Ectodermal cell (in vitro differentiated cells): ENCODE measurements around the gene HLA-DMB.

ENCODE experiments used
- H3K27ac ChIP-seq: 2 replicates; pipeline ENCODE4 v1.7.0; 2013; ENCODE audit warnings: mild to moderate bottlenecking, low read depth, low read length; ENCODE audit not compliant: insufficient read depth, poor library complexity, severe bottlenecking
- H3K27me3 ChIP-seq: 2 replicates; pipeline ENCODE4 v1.7.0; 2013; ENCODE audit warnings: mild to moderate bottlenecking, low read length; ENCODE audit not compliant: insufficient read depth, control insufficient read depth, poor library complexity, severe bottlenecking
- H3K36me3 ChIP-seq: one replicate; pipeline ENCODE4 v1.7.0; 2013; ENCODE audit warnings: low read length; ENCODE audit not compliant: control insufficient read depth, insufficient read depth
- H3K4me1 ChIP-seq: one replicate; pipeline ENCODE4 v1.7.0; 2013; ENCODE audit warnings: low read length; ENCODE audit not compliant: control insufficient read depth, insufficient read depth
- H3K4me3 ChIP-seq: 2 replicates; pipeline ENCODE4 v1.7.0; 2013; ENCODE audit warnings: low read depth, low read length, control low read depth; ENCODE audit not compliant: insufficient read depth
- H3K9me3 ChIP-seq: 2 replicates; pipeline ENCODE4 v1.7.0; 2013; ENCODE audit warnings: mild to moderate bottlenecking, low read length, moderate library complexity; ENCODE audit not compliant: control insufficient read depth
- WGBS, 2 experiments: methylation state at CpG; one replicate each; pipeline ENCODE4 v1.1.7; 2013; ENCODE audit warnings: missing lambda C conversion rate in 2 of 2; 5-methylcytosine and 5-hydroxymethylcytosine counted together

The HLA-DMB gene

GRCh38 chr6:32936239-32937152 lies 4.3 kb downstream of the HLA-DMB start:
- Histone ChIP-seq H3K4me3 (no peak overlapping the region), H3K27ac (no peak overlapping the region), H3K4me1 (no peaks in the 10 kb centered on the region), H3K27me3 (peaks cover 3% of the 10 kb centered on the region), H3K36me3 (no peaks in the 10 kb centered on the region), H3K9me3 (no peaks in the 10 kb centered on the region)
- 86 to 88% methylated on average over 12 of the region's 12 CpGs for WGBS, 2 experiments

DNA sequence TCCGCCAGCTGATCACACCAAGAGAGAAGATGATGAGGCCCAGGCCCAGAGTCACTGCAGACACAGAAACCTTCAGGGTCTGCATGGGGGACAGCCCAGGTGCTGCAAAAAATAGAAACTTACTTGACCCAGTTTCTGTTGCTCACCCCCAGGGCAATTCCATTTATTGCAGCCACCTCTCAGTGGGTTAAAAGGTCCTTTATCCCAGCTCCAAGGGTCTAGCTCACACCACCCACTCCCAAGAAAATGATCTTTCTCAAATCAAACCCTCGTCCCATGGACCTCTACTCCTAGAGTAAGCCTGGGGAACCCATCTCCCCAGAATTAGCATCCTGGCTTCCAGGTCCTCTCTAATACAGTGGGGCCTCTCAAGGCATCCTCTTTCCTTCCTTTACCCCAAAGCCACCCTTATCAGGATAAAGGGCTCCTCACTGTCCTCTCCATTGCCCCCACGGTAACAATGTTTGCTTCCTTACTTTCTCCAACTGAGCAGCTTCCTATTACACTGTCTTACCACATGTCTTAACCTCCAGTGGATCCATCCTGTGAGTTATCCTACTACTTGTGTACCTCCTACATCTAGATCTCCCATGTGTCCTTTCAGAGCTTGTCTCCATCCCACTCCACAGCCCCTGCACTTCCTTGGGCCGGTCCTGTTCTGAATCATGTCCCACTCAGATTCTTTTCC lies 5.1 kb downstream of the HLA-DMB start:
- 84 to 85% methylated on average over 4 of the region's 4 CpGs for WGBS, 2 experiments
- no peaks in the 10 kb centered on the region for H3K4me1 ChIP-seq

GRCh38 chr6:32933661-32934085 lies 7.2 kb downstream of the HLA-DMB start:
- Histone ChIP-seq H3K27ac (no peak overlapping the region), H3K27me3 (peaks cover 6% of the 10 kb centered on the region), H3K36me3 (no peaks in the 10 kb centered on the region), H3K9me3 (no peaks in the 10 kb centered on the region), H3K4me1 (no peaks in the 10 kb centered on the region), H3K4me3 (no peak overlapping the region)
- WGBS, 2 experiments = 13 to 21% methylated on average over 3 of the region's 3 CpGs

More for the DNA sequence above, 5.1 kb downstream of the HLA-DMB start:
- Histone ChIP-seq H3K36me3 (no peaks in the 10 kb centered on the region), H3K27me3 (peaks cover 3% of the 10 kb centered on the region), H3K9me3 (no peaks in the 10 kb centered on the region), H3K4me3 (no peak overlapping the region), H3K27ac (no peak overlapping the region)

DNA sequence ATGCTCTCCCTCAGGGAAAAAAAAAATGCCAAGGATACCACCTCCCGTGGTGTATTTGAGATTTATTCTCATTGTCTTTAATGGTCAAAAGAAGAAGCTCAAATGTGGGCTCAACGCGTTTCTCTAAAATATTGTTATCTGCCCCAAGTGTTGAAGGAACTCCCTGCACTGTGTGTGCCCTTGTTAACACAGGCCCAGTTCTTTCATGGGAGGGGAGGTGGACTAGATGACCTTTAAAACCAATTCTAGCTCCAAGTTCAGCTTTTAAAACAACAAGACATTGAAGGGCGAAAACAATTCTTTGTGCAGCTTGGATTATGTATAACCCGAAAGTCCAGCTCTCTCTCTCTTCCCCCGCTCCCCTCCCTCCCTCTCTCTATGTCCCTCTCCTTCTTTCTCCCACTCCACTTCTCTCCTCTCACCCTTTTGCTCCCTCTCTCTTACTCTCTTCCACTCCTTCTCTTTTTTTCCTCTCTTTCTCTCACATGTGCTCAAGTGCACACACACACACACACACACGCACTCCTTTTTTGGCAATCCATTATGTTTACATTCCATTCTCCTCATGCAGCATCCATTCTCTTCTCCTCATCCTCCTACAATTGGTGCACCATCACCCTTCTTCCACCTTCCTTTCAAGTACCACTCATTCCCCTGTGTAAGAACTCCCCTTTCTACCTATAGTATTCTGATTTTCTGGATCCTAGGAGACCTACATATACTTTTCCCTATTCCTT lies 8.5 kb downstream of the HLA-DMB start:
- peaks cover 6% of the 10 kb centered on the region for H3K27me3 ChIP-seq
- H3K27ac ChIP-seq = no peak overlapping the region
- WGBS, 2 experiments = 78 to 81% methylated on average over 7 of the region's 7 CpGs
- H3K9me3 ChIP-seq = no peaks in the 10 kb centered on the region
- no peak overlapping the region for H3K4me3 ChIP-seq
- no peaks in the 10 kb centered on the region for H3K36me3 ChIP-seq
- H3K4me1 ChIP-seq = no peaks in the 10 kb centered on the region

GRCh38 chr6:32931211-32931610 lies 9.6 kb downstream of the HLA-DMB start:
- WGBS, 2 experiments = 77 to 89% methylated on average over 1 of the region's 1 CpG
- H3K36me3 ChIP-seq = no peaks in the 10 kb centered on the region
- H3K27ac ChIP-seq = no peak overlapping the region
- no peaks in the 10 kb centered on the region for H3K9me3 ChIP-seq
- H3K27me3 ChIP-seq = peaks cover 6% of the 10 kb centered on the region
- no peaks in the 10 kb centered on the region for H3K4me1 ChIP-seq
- H3K4me3 ChIP-seq = no peak overlapping the region

DNA sequence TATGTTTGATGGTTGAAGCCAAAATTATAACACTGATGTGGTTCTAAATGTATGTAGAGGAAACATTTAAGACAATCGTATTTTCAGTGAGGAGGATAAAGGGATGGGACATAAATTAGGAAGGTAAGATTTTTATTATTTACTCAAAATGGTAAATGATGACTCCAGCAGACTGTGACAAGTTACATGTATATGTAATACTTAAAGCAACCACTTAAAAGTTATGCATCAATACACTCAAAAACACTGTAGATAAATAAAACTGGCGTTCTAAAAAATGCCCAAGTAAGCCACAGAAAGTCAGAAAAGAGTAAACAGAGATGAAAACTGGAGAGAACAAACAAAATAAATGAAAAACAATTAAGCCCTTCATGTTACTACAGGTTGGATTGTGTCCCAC lies 18.7 kb downstream of the HLA-DMB start:
- no peaks in the 10 kb centered on the region for H3K9me3 ChIP-seq
- no peaks in the 10 kb centered on the region for H3K36me3 ChIP-seq
- no peak overlapping the region for H3K27ac ChIP-seq
- WGBS, 2 experiments = 83 to 85% methylated on average over 1 to 2 of the region's 2 CpGs
- peaks cover 11% of the 10 kb centered on the region for H3K27me3 ChIP-seq
- H3K4me3 ChIP-seq = no peak overlapping the region
- no peaks in the 10 kb centered on the region for H3K4me1 ChIP-seq

- Histone ChIP-seq H3K4me1 (no peaks in the 10 kb centered on the region), H3K9me3 (no peaks in the 10 kb centered on the region), H3K4me3 (no peak overlapping the region), H3K27ac (no peak overlapping the region), H3K36me3 (no peaks in the 10 kb centered on the region), H3K27me3 (peaks cover 11% of the 10 kb centered on the region)
- WGBS, 2 experiments = no CpG with 5 or more reads among the region's 2 CpGs
Observed at GRCh38 chr6:32920715-32921114, 20.1 kb downstream of the HLA-DMB start.

GRCh38 chr6:32912951-32913350 lies 27.9 kb downstream of the HLA-DMB start:
- H3K9me3 ChIP-seq = no peaks in the 10 kb centered on the region
- H3K27ac ChIP-seq = no peak overlapping the region
- H3K4me1 ChIP-seq = no peaks in the 10 kb centered on the region
- no peaks in the 10 kb centered on the region for H3K36me3 ChIP-seq
- H3K4me3 ChIP-seq = no peak overlapping the region
- H3K27me3 ChIP-seq = peaks cover 9% of the 10 kb centered on the region
- WGBS, 2 experiments = 53 to 55% methylated on average over 1 of the region's 1 CpG

DNA sequence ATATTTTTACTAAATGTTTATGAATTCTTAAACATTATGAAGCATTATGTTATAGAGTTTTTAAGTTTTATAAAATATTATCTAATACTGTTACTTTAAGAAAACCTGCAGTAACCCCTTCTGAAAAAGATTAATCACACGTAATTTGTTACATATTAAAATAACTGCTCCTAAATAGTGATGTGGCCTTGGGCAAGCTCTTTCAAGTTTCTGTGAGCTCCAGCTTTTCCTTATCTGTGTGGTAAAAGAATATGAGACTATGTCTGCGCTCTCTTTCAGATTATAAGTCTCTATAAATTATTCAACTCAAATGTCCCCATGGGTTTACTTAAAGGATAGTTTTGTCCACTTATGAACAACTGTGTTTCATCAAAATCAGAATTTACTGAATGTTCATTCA lies 31.9 kb downstream of the HLA-DMB start:
- Histone ChIP-seq H3K4me3 (no peak overlapping the region), H3K27ac (no peak overlapping the region), H3K4me1 (no peaks in the 10 kb centered on the region), H3K36me3 (no peaks in the 10 kb centered on the region), H3K27me3 (peaks cover 4% of the 10 kb centered on the region), H3K9me3 (no peaks in the 10 kb centered on the region)
- WGBS, 2 experiments = 88% methylated on average over 2 of the region's 2 CpGs; no CpG with 5 or more reads in 1 of the 2 experiments

DNA sequence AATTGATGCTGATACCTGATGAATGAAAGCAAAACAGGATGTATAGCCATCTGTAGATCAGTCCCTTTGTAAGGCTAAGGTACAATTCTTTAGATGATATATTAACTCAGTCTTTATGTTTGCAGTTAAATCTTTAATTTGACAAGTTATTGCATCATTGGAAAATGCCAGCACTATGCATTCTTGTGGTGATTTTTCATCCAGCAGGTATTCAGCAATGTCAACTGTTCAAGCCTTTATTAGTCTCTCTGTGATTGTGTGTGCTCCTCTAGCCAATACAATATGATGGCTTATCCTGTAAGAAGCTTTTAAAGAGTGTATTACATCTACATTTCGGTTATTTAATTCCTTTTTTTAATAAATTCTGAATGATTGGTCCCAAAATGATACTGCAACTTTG lies 34.3 kb downstream of the HLA-DMB start:
- Histone ChIP-seq H3K4me1 (no peaks in the 10 kb centered on the region), H3K27ac (no peak overlapping the region), H3K4me3 (no peak overlapping the region), H3K9me3 (no peaks in the 10 kb centered on the region), H3K27me3 (no peaks in the 10 kb centered on the region), H3K36me3 (no peaks in the 10 kb centered on the region)
- no CpG with 5 or more reads among the region's 1 CpG for WGBS, 2 experiments
